NT2/D1 (cell line): ENCODE results near the gene EGFR.

Experiments
- DNase-seq: peaks from one replicate; pipeline ENCODE4 v3.0.0-alpha.2; 2011; ENCODE audit warnings: low read depth, low spot score
- H3K27me3 ChIP-seq: 2 replicates; pipeline ENCODE4 v1.6.0; 2011; ENCODE audit warnings: mild to moderate bottlenecking; ENCODE audit not compliant: insufficient read length, insufficient read depth
- H3K36me3 ChIP-seq: 2 replicates; pipeline ENCODE4 v1.6.1; 2011; ENCODE audit warnings: mild to moderate bottlenecking, low read length, mixed read lengths; ENCODE audit not compliant: insufficient read depth, insufficient read length
- H3K4me1 ChIP-seq: 2 replicates; pipeline ENCODE4 v1.5.1; 2011; ENCODE audit not compliant: insufficient read depth, insufficient read length
- H3K4me3 ChIP-seq: 2 replicates; pipeline ENCODE4 v1.5.1; 2011; ENCODE audit warnings: low read depth; ENCODE audit not compliant: insufficient read length
- H3K9ac ChIP-seq: 2 replicates; pipeline ENCODE4 v1.6.0; 2011; ENCODE audit warnings: low read depth; ENCODE audit not compliant: insufficient read length
- H3K9me3 ChIP-seq: 2 replicates; pipeline ENCODE4 v1.5.1; 2011; ENCODE audit warnings: mild to moderate bottlenecking, low read length; ENCODE audit not compliant: insufficient read depth
- SUZ12 ChIP-seq: IDR thresholded peaks from 2 replicates; pipeline ENCODE4 v1.6.1; 2011; ENCODE audit not compliant: insufficient read length, insufficient read depth; ENCODE audit errors: extremely low read depth
- YY1 ChIP-seq: IDR thresholded peaks from 2 replicates; pipeline ENCODE4 v1.6.1; 2011; ENCODE audit not compliant: insufficient read length, insufficient read depth
- ZNF274 ChIP-seq: IDR thresholded peaks from 2 replicates; pipeline ENCODE4 v1.6.1; 2011; ENCODE audit warnings: mild to moderate bottlenecking, low read depth, low read length

EGFR gene

GRCh38 chr7:55190511-55191160 is 171.8 kb downstream of the EGFR start:
- no peaks in the 10 kb centered on the region for H3K9me3 ChIP-seq
- no peak overlapping the region for H3K4me3 ChIP-seq
- TF ChIP-seq SUZ12: no peak
- TF ChIP-seq ZNF274: no peak
- TF ChIP-seq YY1: no peak
- H3K27me3 ChIP-seq: no peaks in the 10 kb centered on the region
- no peak for DNase-seq
- no peak overlapping the region for H3K9ac ChIP-seq
- H3K4me1 ChIP-seq: peaks cover 21% of the 10 kb centered on the region
- H3K36me3 ChIP-seq: peaks cover 3% of the 10 kb centered on the region

GRCh38 chr7:55191161-55191925 is 172.5 kb downstream of the EGFR start:
- Histone ChIP-seq H3K9me3 (no peaks in the 10 kb centered on the region), H3K36me3 (peaks cover 3% of the 10 kb centered on the region), H3K4me3 (no peak overlapping the region), H3K4me1 (peaks cover 16% of the 10 kb centered on the region), H3K27me3 (no peaks in the 10 kb centered on the region), H3K9ac (no peak overlapping the region)
- TF ChIP-seq ZNF274 (no peak), YY1 (no peak), SUZ12 (no peak)
- DNase-seq: no peak

- Histone ChIP-seq H3K9ac (peak overlapping the region; percentile 17), H3K4me1 (peaks cover 16% of the 10 kb centered on the region), H3K36me3 (peaks cover 3% of the 10 kb centered on the region), H3K27me3 (no peaks in the 10 kb centered on the region), H3K4me3 (no peak overlapping the region), H3K9me3 (no peaks in the 10 kb centered on the region)
- DNase-seq: no peak
- TF ChIP-seq YY1 (no peak), SUZ12 (no peak), ZNF274 (no peak)
These were observed 173.3 kb downstream of the EGFR start for GRCh38 chr7:55191926-55192692.

- H3K4me3 ChIP-seq: no peak overlapping the region
- H3K9me3 ChIP-seq: no peaks in the 10 kb centered on the region
- peak overlapping the region; percentile 17 for H3K9ac ChIP-seq
- TF ChIP-seq ZNF274 (no peak), YY1 (no peak), SUZ12 (no peak)
- peaks cover 3% of the 10 kb centered on the region for H3K36me3 ChIP-seq
- peaks cover 16% of the 10 kb centered on the region for H3K4me1 ChIP-seq
- H3K27me3 ChIP-seq: no peaks in the 10 kb centered on the region
- DNase-seq: no peak
These were observed 173.9 kb downstream of the EGFR start for GRCh38 chr7:55192723-55193122.

GRCh38 chr7:55193245-55193644 is 174.4 kb downstream of the EGFR start:
- no peak overlapping the region for H3K9ac ChIP-seq

GRCh38 chr7:55194522-55194921 is 175.7 kb downstream of the EGFR start:
- Histone ChIP-seq H3K36me3 (peaks cover 3% of the 10 kb centered on the region), H3K9ac (no peak overlapping the region), H3K4me1 (peaks cover 16% of the 10 kb centered on the region), H3K4me3 (no peak overlapping the region), H3K27me3 (no peaks in the 10 kb centered on the region), H3K9me3 (no peaks in the 10 kb centered on the region)
- TF ChIP-seq YY1: no peak
- no peak for TF ChIP-seq SUZ12
- TF ChIP-seq ZNF274: no peak
- DNase-seq: no peak

More at GRCh38 chr7:55193245-55193644, 174.4 kb downstream of the EGFR start:
- TF ChIP-seq SUZ12: no peak
- TF ChIP-seq YY1: no peak
- TF ChIP-seq ZNF274: no peak
- Histone ChIP-seq H3K9me3 (no peaks in the 10 kb centered on the region), H3K27me3 (no peaks in the 10 kb centered on the region), H3K4me3 (no peak overlapping the region), H3K4me1 (peaks cover 16% of the 10 kb centered on the region), H3K36me3 (peaks cover 3% of the 10 kb centered on the region)
- no peak for DNase-seq
